Stimulated activated effector memory CD8-positive, alpha-beta T cell treated with anti-CD3 and anti-CD28 coated beads, Interleukin-12 subunit alpha, Interleukin-12 subunit beta, amount 100 ng/mL, for 72 hours (primary cell): ENCODE results near the gene AACS.

Experiments
- ATAC-seq: fragments of 150-1000 bp; cut with Tn5 transposase; 2 replicates; pipeline ENCODE4 v1.10.0; 2021
- DNase-seq, 2 donors: peaks; one replicate each; pipeline ENCODE4 v3.0.0; 2021 to 2022; ENCODE audit warnings: low spot score in 2 of 2
- H3K27ac Mint-ChIP-seq: one replicate; pipeline ENCODE4 v1.8.0; 2022; ENCODE audit warnings: mild to moderate bottlenecking, mixed read lengths
- H3K36me3 Mint-ChIP-seq: one replicate; pipeline ENCODE4 v1.8.0; 2022; ENCODE audit warnings: mild to moderate bottlenecking, mixed read lengths
- H3K4me1 Mint-ChIP-seq: one replicate; pipeline ENCODE4 v1.8.0; 2022; ENCODE audit warnings: mixed read lengths
- H3K4me3 Mint-ChIP-seq: one replicate; pipeline ENCODE4 v1.8.0; 2022; ENCODE audit warnings: mild to moderate bottlenecking, mixed read lengths
- H3K9me3 Mint-ChIP-seq: one replicate; pipeline ENCODE4 v1.8.0; 2022; ENCODE audit warnings: mixed read lengths

Gene AACS

GRCh38 chr12:125120566-125120965 is 55.3 kb downstream of the AACS start:
- Mint-ChIP-seq H3K9me3 (no peaks in the 10 kb centered on the region), H3K4me3 (no peak overlapping the region), H3K36me3 (peaks cover 6% of the 10 kb centered on the region), H3K4me1 (no peaks in the 10 kb centered on the region), H3K27ac (no peak overlapping the region)
- no peak for ATAC-seq
- DNase-seq: no peak

GRCh38 chr12:125121106-125121505 is 55.9 kb downstream of the AACS start:
- no peak for DNase-seq
- H3K9me3 Mint-ChIP-seq: no peaks in the 10 kb centered on the region
- no peak overlapping the region for H3K27ac Mint-ChIP-seq
- no peak overlapping the region for H3K4me3 Mint-ChIP-seq
- no peaks in the 10 kb centered on the region for H3K4me1 Mint-ChIP-seq
- peaks cover 11% of the 10 kb centered on the region for H3K36me3 Mint-ChIP-seq
- no peak for ATAC-seq

- ATAC-seq (no peak), DNase-seq (no peak)
- Mint-ChIP-seq H3K36me3 (peaks cover 11% of the 10 kb centered on the region), H3K9me3 (no peaks in the 10 kb centered on the region), H3K27ac (no peak overlapping the region), H3K4me3 (no peak overlapping the region), H3K4me1 (no peaks in the 10 kb centered on the region)
These were observed 57.4 kb downstream of the AACS start for GRCh38 chr12:125122668-125123067.

GRCh38 chr12:125124320-125124966 is 59.2 kb downstream of the AACS start:
- H3K27ac Mint-ChIP-seq: no peak overlapping the region
- no peak for ATAC-seq
- no peaks in the 10 kb centered on the region for H3K4me1 Mint-ChIP-seq
- H3K9me3 Mint-ChIP-seq: no peaks in the 10 kb centered on the region
- H3K36me3 Mint-ChIP-seq: peaks cover 5% of the 10 kb centered on the region
- no peak for DNase-seq
- H3K4me3 Mint-ChIP-seq: no peak overlapping the region

- DNase-seq (no peak), ATAC-seq (no peak)
- Mint-ChIP-seq H3K9me3 (no peaks in the 10 kb centered on the region), H3K27ac (no peak overlapping the region), H3K4me3 (no peak overlapping the region), H3K4me1 (no peaks in the 10 kb centered on the region), H3K36me3 (peaks cover 5% of the 10 kb centered on the region)
These were observed 60.0 kb downstream of the AACS start for GRCh38 chr12:125125271-125125670.

GRCh38 chr12:125128439-125129178 is 63.4 kb downstream of the AACS start:
- Mint-ChIP-seq H3K36me3 (peaks cover 11% of the 10 kb centered on the region), H3K4me1 (no peaks in the 10 kb centered on the region), H3K4me3 (no peak overlapping the region), H3K27ac (peak overlapping the region; percentile 1), H3K9me3 (no peaks in the 10 kb centered on the region)
- DNase-seq (no peak), ATAC-seq (no peak)

GRCh38 chr12:125129179-125129571 is 63.9 kb downstream of the AACS start:
- no peaks in the 10 kb centered on the region for H3K4me1 Mint-ChIP-seq
- H3K27ac Mint-ChIP-seq: peak overlapping the region; percentile 1
- H3K9me3 Mint-ChIP-seq: no peaks in the 10 kb centered on the region
- H3K36me3 Mint-ChIP-seq: peaks cover 11% of the 10 kb centered on the region
- H3K4me3 Mint-ChIP-seq: no peak overlapping the region
- no peak for ATAC-seq
- no peak for DNase-seq

GRCh38 chr12:125129591-125130255 is 64.5 kb downstream of the AACS start:
- H3K36me3 Mint-ChIP-seq: peaks cover 11% of the 10 kb centered on the region
- no peak overlapping the region for H3K4me3 Mint-ChIP-seq
- H3K9me3 Mint-ChIP-seq: no peaks in the 10 kb centered on the region
- peak overlapping the region; percentile 1 for H3K27ac Mint-ChIP-seq
- H3K4me1 Mint-ChIP-seq: no peaks in the 10 kb centered on the region
- ATAC-seq (no peak), DNase-seq (no peak)

GRCh38 chr12:125131958-125132357 is 66.7 kb downstream of the AACS start:
- no peak overlapping the region for H3K27ac Mint-ChIP-seq
- H3K4me3 Mint-ChIP-seq: no peak overlapping the region
- H3K4me1 Mint-ChIP-seq: no peaks in the 10 kb centered on the region
- ATAC-seq: no peak
- peaks cover 6% of the 10 kb centered on the region for H3K36me3 Mint-ChIP-seq
- DNase-seq: no peak
- H3K9me3 Mint-ChIP-seq: no peaks in the 10 kb centered on the region

GRCh38 chr12:125132698-125133400 is 67.6 kb downstream of the AACS start:
- Mint-ChIP-seq H3K4me1 (no peaks in the 10 kb centered on the region), H3K36me3 (peaks cover 6% of the 10 kb centered on the region), H3K4me3 (no peak overlapping the region), H3K27ac (no peak overlapping the region), H3K9me3 (no peaks in the 10 kb centered on the region)
- DNase-seq (no peak), ATAC-seq (no peak)

GRCh38 chr12:125133616-125134015 is 68.4 kb downstream of the AACS start:
- Mint-ChIP-seq H3K36me3 (peaks cover 6% of the 10 kb centered on the region), H3K4me1 (no peaks in the 10 kb centered on the region), H3K4me3 (no peak overlapping the region), H3K9me3 (no peaks in the 10 kb centered on the region), H3K27ac (no peak overlapping the region)
- DNase-seq (no peak), ATAC-seq (no peak)

- Mint-ChIP-seq H3K27ac (no peak overlapping the region), H3K36me3 (peaks cover 6% of the 10 kb centered on the region), H3K4me1 (no peaks in the 10 kb centered on the region), H3K9me3 (no peaks in the 10 kb centered on the region), H3K4me3 (no peak overlapping the region)
- DNase-seq (no peak), ATAC-seq (no peak)
These were observed 69.3 kb downstream of the AACS start for GRCh38 chr12:125134576-125134975.

GRCh38 chr12:125135906-125136305 is 70.7 kb downstream of the AACS start:
- Mint-ChIP-seq H3K27ac (no peak overlapping the region), H3K36me3 (peaks cover under 1% of the 10 kb centered on the region), H3K4me3 (no peak overlapping the region), H3K9me3 (no peaks in the 10 kb centered on the region), H3K4me1 (no peaks in the 10 kb centered on the region)
- ATAC-seq: no peak
- DNase-seq: no peak

GRCh38 chr12:125136702-125137101 is 71.5 kb downstream of the AACS start:
- no peak overlapping the region for H3K4me3 Mint-ChIP-seq
- H3K9me3 Mint-ChIP-seq: no peaks in the 10 kb centered on the region
- no peaks in the 10 kb centered on the region for H3K4me1 Mint-ChIP-seq
- ATAC-seq: no peak
- no peak for DNase-seq
- H3K36me3 Mint-ChIP-seq: no peaks in the 10 kb centered on the region
- H3K27ac Mint-ChIP-seq: no peak overlapping the region

GRCh38 chr12:125137766-125138344 is 72.6 kb downstream of the AACS start:
- Mint-ChIP-seq H3K4me3 (no peak overlapping the region), H3K36me3 (peaks cover 5% of the 10 kb centered on the region), H3K27ac (no peak overlapping the region), H3K4me1 (no peaks in the 10 kb centered on the region), H3K9me3 (no peaks in the 10 kb centered on the region)
- DNase-seq: no peak
- no peak for ATAC-seq
